Epithelial cell of prostate (primary cell): ENCODE data around the gene ITGAE.
"Not testable (repeated sequence)": the region's sequence is repeated elsewhere in the genome, so short reads cannot be mapped to it uniquely, and the experiment has no call there.

Experiments
- DNase-seq: peaks from one replicate; pipeline ENCODE4 v3.0.0-alpha.2; 2011; ENCODE audit warnings: low read depth, low spot score
- H3K27ac ChIP-seq: fragments of 450-650 bp; 2 replicates; pipeline ENCODE4 v1.5.1; 2017; ENCODE audit warnings: mild to moderate bottlenecking

The ITGAE gene

DNA sequence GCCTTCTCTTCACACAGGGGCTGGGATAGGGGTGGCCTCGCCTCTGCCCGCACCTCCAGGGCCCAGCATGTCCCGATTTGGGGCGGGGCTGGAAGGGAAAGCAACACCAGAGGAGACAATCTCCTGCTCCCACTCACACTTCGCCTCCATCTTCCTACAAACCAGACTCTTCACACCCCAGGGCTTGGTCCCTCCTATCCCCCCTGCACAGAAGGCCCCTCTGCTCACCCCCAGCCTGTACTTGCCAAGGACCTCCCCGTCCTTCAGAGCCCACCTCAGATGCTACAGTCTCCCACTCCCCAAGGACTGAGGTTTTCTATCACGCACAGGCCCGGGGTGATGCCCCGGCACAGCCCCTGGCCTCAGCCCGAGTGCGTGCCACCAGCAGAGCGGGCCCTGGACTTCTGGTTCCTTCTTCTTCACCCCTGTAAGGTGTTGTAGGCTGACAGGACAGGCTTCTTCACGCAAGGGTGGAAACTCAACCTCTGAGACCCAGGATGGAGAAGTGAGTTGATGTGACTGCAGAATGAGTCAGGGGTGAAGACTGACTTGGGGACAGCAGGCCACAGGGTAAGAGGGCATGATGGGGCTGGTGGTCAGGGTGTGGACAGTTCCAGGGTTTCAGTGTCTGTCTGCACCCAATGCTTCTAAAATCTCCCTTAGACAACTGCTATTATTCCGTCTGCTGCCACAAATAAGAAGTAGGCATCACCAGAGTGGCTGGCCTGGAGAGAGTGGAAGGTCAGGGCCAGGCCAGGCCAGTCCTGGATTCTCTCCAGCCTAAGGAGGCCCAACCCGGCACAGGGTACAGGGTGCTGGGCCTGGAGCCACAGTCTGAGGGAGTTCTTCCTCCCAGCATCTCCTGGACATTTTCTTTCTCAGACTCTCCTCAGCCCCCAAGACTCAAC is 2.5 kb downstream of the ITGAE start:
- no peak overlapping the region for H3K27ac ChIP-seq
- DNase-seq, result no peak

DNA sequence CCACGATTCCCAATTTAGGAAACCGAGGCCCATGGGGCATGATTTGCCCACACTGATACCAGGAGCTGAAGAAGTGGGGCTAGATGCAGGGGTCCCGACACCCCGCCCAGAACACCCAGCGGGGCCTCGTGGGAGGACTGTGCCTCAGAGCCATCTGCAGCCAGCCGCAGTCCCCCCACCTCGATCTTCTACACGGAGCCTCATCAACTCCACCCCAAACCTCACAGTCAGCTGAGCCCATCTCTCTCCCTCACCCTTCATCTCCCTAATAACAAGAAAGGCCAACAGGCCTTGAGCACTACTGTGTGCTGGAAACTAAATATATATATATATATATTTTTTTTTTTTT is 4.2 kb downstream of the ITGAE start:
- no peak overlapping the region for H3K27ac ChIP-seq
- no peak for DNase-seq

DNA sequence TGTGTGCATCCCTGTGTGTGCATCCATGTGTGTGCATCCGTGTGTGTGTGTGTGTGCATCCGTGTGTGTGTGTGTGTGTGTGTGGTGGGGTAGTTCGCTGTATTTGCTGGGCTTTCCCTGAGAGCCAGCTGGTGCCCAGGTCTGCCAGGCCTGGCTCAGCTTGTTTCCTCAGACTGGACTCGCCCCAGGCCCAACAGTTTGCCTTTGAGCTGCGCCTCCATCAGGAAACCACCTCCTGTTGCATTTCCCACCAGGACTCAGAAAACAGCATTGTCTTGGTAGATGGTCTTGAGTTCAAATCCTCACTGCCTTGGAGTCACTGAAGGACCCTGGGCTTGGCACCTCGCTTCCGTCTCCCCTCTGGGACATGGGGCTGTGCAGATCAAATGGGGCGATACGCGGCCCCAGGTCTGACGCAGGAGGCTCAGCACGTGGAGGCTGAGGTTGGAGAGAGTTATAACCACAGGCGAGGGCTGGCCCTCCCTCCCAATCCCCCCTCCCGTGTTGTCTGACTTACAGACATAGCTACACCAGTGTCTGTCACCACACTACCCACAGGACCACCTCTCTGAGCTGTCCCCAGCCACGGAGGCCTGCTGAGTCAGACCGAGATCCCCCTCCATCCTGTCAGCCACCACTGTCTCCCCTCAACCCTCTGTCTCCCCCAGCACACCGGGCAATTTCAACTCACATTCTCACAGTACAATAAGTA is 4.7 kb downstream of the ITGAE start:
- DNase-seq, result no peak
- no peak overlapping the region for H3K27ac ChIP-seq

DNA sequence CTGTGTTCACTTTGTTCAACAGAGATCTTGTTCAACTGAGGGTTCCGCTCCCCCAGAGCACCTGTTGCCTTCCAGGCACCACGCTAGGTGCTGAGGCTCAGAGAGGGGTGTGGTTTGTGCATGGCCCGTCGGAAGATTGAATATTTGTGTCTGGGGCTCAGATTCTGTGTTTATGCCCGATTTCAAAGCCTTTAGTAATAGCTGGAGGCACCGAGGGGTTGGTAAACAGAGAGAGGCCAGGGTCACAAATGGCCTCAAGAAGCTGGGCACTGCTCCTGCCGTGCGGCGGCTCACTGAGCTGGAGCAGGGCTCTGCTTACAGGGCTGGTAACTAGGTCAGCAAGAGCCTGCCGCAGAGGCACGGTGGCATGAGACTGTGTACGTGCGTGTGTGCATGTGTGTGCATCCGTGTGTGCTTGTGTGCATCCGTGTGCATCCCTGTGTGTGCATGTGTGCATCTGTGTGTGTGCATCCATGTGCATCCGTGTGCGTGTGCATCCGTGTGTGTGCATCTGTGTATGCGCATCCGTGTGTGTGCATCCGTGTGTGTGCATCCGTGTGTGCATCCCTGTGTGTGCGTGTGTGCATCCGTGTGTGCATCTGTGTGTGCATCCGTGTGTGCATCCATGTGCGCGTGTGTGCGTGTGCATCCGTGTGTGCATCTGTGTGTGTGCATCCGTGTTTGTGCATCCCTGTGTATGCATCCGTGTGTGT is 5.4 kb downstream of the ITGAE start:
- no peak for DNase-seq
- H3K27ac ChIP-seq, result no peak overlapping the region

DNA sequence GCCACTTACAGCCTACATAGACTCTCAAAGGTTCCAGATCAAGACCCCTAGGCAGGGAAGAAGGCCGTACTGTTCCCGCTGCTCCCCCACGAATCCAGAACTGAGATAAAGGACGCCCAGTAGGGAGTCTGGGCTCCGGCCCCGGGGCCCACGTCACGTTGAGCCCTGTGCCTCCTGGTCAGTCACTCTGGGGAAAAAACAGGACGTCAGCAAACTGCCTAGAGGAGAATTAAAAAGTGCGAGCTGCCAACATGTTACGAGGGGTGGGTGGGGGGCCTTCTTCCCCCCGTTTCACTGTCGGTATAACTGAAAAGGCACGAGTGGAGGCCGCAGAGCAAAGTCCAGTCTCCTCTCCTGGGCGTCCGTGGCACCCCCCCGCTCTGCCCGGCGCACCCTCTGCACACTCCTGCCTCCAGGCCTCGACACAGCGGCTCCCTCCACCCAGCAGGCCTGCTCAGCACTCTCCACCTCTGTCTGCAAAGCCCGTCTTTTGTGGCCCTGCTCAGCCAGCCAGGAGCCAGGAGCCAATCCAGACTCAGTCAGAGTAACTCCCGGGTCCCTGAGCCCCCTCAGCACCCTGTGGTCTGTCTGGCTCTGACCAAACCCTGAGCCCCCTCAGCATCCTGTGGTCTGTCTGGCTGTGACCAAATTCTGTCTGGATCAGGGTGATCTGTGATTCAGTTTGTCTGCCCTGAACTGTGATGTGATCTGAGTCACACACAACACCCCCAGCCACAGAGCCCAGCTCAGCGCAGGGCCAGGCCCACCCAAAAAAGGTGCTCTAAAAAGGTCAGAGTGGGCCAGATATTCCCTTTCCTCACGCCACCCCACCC is 6.2 kb downstream of the ITGAE start:
- H3K27ac ChIP-seq, result no peak overlapping the region
- no peak for DNase-seq

DNA sequence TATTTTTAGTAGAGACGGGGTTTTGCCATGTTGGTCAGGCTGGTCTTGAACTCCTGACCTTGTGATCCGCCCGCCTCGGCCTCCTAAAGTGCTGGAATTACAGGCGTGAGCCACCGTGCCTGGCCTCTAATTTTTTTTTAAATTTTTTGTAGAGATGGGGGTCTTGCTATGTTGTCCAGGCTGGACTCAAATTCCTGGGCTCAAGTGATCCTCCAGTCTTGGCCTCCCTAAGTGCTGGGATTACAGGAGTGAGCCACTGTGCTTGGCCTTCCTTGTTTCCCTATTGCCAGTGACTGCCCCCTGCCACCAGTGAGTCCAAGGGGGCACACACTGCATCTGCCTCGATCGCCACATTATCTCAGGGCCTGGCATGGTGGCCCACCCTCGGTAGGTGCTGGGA is 6.8 kb downstream of the ITGAE start:
- not testable (repeated sequence) for H3K27ac ChIP-seq, DNase-seq

DNA sequence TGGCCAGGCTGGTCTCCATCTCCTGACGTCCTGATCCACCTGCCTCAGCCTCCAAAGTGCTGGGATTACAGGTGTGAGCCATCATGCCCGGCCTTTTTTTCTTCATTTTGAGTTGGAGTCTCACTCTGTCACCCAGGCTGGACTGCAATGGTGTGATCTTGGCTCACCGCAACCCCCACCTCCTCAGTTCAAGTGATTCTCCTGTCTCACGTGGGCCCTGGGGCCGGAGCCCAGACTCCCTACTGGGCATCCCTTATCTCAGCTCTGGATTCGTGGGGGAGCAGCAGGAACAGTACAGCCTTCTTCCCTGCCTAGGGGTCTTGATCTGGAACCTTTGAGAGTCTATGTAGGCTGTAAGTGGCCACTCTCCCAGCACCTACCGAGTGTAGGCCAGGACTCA is 7.7 kb downstream of the ITGAE start:
- H3K27ac ChIP-seq, DNase-seq: not testable (repeated sequence)

DNA sequence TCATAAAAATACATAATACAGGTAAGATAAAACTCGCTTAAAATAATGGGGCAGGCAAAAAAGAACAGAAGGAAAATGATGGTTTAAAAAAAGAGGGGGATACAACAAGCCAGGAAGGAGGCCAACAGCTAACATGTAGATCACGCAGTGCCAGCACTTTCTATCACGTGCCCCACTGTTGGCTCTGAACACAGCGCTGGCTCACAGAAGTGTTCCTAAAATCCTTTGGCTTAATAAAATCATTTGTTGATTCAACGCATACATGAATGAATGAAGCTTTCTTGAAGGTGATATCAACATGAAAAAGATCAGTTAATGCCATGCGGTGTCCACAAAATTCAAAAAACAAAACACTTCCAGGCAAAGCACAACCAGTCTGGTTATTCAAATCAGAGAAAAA is 8.5 kb downstream of the ITGAE start:
- no peak overlapping the region for H3K27ac ChIP-seq
- DNase-seq, result no peak

DNA sequence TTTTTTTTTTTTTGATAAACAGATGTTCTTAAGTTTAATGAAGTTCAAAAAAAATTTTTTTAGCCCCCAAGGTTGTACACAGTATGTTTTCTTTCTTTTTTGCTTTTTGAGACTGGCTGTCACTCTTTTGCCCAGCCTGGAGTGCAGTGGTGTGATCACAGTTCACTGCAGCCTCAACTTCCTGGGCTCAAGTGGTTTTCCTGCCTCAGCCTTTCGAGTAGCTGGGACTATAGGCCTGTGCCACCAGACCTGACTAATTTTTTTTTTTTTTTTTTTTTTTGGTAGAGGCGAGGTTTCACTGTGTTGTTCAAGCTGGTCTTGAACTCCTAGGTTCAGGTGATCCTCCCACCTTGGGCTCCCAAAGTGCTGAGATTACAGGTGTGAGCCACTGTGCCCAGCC is 12.8 kb downstream of the ITGAE start:
- H3K27ac ChIP-seq, result no peak overlapping the region
- DNase-seq, result no peak

DNA sequence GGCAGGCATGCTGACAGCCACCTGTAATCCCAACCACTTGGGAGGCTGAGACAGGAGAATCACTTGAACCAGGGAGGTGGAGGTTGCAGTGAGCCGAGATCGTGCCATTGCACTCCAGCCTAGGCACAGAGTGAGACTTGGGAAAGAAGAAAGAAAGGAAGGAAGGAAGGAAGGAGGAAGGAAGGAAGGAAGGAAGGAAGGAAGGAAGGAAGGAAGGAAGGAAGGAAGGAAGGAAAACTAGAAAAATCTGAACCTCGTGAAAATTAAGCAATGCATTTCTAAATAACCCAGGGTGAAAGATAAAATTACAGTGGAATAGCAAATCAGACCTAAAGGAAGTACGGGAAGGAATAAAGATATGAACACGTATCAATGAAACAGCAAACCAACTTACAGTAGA is 15.7 kb downstream of the ITGAE start:
- H3K27ac ChIP-seq, DNase-seq: not testable (repeated sequence)

DNA sequence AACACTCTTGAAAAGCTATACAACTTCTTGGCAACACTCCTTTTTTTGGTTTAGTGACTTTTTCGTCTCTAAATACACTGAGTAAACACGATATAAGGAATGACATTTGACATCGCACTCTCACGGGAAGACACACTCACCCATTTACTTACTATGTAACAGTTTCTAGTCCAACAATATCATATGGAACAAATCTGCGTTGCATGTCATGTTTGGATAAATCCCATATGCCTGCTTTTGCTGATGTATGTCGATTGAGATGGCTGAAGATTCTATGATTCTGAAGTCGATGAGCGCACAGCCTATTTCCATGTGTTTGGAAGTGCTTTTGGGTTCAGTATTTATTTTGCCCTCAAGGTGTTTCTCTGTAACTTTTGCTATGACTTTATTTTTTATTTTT is 18.2 kb downstream of the ITGAE start:
- H3K27ac ChIP-seq, result no peak overlapping the region
- DNase-seq, result no peak

DNA sequence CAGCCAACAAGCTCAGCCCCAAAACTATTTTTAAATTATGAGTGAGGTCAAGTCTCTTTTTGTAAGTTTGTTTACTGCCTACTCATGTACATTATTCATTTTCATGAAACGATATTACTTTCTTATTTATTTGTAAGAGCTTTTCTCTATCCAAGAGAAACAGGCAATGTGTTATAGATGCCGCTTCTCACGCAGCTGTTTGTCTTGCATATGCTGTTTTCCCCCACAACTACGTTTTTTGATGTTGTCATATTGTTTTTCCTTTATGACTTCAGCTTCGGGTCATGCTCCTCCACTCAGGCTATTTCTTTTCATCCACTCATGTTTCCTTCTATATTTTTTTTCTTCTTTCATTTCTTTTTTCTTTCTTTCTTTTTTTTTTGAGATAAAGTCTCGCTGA is 20.0 kb downstream of the ITGAE start:
- H3K27ac ChIP-seq, result no peak overlapping the region
- DNase-seq, result no peak

DNA sequence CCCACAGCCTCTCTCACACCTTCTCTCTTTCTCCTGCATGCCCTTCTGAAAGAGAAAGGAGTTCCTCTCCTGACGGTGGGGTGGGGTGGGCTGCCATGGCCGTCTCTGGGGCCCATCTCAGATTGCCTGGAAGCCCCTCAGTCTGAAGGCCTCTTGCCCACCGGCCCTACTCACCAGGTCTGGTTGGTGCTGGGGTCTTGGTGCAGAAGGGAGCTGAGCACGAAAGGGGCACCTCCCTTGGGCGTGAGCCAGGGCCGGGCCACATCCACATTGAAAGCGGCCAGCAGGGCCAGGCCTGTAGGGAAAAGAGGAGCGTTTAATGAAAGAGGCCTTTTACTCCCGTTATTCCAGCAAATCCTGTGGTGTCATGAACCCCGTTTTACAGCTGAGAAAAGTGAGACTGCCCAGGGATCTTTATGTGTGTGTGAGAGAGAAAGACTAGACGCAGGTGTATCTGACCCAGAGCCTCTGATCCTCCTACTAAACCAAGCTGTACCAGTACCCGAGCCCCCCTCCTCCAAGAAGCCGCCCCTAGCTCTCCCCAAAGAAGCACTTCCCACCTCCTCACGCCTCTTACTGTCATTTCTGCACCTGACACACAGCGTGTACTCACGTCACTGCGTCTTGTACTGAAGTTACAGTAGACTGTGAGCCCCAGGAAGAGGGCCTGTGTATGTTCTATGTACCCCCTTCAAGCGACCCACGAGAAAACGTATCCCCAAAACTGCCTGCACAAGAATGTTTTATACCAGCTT is 23.4 kb downstream of the ITGAE start:
- DNase-seq, result no peak

DNA sequence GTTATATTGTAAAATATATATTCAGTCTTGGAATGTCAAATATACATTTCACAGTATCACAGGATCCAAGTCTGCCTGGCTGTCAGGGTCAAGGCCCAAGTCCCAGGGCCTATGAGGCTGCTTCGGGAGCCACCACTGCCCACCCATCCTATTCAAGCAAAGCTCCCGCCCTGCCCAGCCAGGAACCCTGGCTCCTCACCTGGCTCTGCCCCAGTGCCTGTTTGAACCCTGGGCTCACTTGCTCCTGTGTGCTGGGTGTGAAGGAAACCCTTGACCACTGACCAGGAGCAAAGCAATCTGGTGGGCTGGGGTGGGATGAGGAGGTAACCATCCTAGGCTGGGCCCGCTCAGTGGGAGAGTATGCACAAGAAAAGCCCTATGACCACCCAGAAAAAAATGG is 27.0 kb downstream of the ITGAE start:
- H3K27ac ChIP-seq, result no peak overlapping the region
- DNase-seq, result no peak

More for the DNA sequence above, 23.4 kb downstream of the ITGAE start:
- no peak overlapping the region for H3K27ac ChIP-seq

DNA sequence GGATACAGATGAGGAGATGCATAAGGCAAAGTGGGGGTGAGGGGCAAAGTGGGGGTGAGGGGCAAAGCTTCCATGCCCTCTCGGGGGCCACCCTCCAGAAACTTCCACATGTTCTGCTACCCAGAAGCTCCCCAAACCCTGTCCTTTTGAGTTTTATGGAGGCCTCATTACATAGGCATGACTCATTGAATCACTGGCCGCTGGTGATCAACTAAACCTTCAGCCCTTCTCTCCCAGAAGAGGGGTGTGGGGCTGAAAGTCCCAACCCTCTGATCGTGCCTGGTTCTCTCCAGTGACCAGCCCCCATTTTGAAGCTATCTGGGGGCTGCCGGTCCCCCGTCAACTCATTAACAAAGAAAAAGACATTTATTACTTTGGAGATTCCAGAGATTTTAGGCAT is 27.5 kb downstream of the ITGAE start:
- no peak overlapping the region for H3K27ac ChIP-seq
- DNase-seq, result no peak

DNA sequence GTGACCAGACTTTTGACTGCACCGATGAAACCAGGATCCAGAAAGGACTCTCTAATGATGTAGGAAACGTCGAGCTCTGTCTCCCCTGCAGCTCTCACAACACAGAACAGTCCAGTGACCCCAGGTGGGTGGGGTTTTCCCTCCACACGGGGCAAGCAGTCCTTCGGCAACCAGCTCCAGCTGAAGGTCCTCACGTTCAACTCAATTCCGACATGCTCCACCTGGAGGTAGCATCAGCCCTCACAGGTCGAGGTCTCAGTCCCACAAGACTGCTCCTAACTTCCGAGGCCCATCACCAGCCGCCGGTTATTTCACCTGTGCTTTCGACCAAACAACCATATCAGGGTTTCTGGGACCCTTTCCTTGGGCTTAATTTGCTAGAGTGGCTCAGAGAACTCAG is 28.2 kb downstream of the ITGAE start:
- no peak overlapping the region for H3K27ac ChIP-seq
- DNase-seq, result no peak

DNA sequence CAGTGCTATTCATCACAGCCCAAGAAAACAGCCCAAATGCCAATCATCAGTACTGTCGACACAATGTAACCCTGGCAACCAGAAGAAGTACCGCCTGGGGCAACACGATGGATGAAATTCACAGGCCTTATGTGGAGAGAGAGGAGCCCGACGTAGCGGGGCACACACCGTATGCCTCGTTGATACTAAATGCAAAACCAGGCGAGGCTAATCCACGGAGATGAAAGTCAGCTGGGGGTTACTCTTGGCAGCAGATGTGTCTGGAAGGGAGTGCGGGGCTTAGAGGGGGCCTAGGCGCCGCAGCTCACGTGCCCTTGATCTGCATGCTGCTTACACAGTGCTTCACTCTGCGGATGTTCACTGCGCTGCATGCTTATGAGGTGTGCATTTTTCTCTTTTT is 29.8 kb downstream of the ITGAE start:
- H3K27ac ChIP-seq, result no peak overlapping the region
- no peak for DNase-seq

DNA sequence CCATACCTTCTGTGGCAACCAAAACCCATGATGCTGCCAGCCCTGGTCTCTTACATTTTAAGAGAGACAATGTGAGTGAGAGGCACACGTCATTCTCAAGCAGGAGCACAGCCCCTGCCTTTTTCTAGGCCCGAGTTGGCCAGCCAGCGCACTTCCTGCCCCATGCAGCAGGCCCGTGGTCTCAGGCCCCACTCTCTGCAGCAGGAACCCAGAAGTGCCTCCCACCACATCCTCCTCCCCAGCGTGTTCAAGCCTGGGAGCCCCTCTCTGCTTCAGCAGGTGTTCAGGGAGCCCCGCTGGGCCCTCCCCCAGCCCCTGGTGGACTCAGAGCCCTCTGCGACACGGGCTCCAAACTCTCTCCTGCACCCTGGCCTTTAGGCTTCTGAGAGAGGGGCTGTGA is 30.5 kb downstream of the ITGAE start:
- H3K27ac ChIP-seq, result no peak overlapping the region
- DNase-seq, result no peak

DNA sequence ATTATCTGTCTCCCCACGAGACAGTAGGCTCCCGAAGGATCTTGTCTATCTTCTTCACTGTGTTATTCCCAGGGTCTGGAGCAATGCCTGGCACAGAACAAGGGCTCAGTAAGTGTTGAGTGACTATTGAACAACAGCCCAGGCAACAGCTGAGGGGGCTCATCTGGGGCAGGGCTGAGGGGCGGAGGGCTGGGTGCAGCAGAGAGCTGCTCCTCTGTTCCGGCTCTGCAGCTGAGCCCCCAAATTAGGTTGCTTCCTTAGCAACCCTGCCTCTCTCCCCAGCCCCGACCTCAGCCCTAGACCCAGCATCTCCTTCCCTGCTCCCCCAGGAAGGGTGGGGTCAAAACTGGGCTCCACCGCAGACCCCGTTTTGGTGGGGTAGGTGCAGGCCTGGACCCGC is 32.2 kb downstream of the ITGAE start:
- no peak for DNase-seq
- no peak overlapping the region for H3K27ac ChIP-seq

DNA sequence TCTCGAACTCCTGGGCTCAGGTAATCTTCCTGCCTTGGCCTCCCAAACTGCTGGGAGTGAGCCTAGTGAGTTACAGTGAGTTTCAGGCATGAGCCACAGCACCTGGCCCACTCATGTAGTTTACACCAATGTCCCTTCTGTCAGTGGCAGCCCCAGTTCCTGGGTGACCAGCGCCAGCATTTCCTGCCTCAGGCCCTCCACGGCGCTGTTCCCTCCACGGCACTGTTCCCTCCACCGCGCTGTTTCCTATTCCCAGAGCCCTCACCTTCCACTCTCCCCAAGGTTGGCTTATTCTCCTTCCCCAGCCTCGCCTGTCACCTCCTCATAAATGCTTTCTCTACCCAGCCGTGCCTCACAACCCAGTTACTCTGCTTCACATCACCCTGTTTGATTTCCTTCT is 32.6 kb downstream of the ITGAE start:
- no peak overlapping the region for H3K27ac ChIP-seq
- no peak for DNase-seq
